ENCODE data around the gene ZNF771. TPM values are rescaled to one million over a fixed set of nuclear protein-coding genes. Genes with fewer than 3 reads are reported as not detected.
A peak's percentile ranks its signal among the peaks of the same experiment; 100 is the strongest.

Gene ZNF771
- total and polyA plus RNA-seq, 9 of the 15 experiments (the other 6 are each of a cell fraction or from before 2014, with no cell fraction given) = 1.5 to 12.6 (median 4.4) TPM

GRCh38 chr16:30444231-30445148, 37.1 kb downstream of the ZNF771 start (continued):
- TF ChIP-seq CBFB (CRISPR knock-in tag; IDR thresholded peaks at IDR 0.05) = peak; percentile 56; the same call in 1 of the 2 replicates
- no peak for TF ChIP-seq NCOA1 (IDR thresholded peaks at IDR 0.05; ENCODE audit: low read depth)
- TF ChIP-seq NCOA4 (IDR thresholded peaks at IDR 0.05; ENCODE audit: partially characterized antibody) = no peak
- TF ChIP-seq TAF1 (IDR thresholded peaks at IDR 0.05; ENCODE audit: control insufficient read depth, extremely low read depth, insufficient read depth, low read length, severe bottlenecking) = no peak
- TF ChIP-seq OTX1 (CRISPR knock-in tag; IDR thresholded peaks at IDR 0.05) = no peak
- TF ChIP-seq SAFB (IDR thresholded peaks at IDR 0.05; ENCODE audit: borderline replicate concordance, low read depth, low read length) = no peak
- TF ChIP-seq EHMT2 (IDR thresholded peaks at IDR 0.05) = peak; percentile 40; the same call in 1 of the 2 replicates
- TF ChIP-seq ZNF24 (IDR thresholded peaks at IDR 0.05) = no peak
- TF ChIP-seq ZNF263 (CRISPR knock-in tag; IDR thresholded peaks at IDR 0.05; ENCODE audit: borderline replicate concordance) = no peak
- TF ChIP-seq CEBPG (CRISPR knock-in tag; IDR thresholded peaks at IDR 0.05) = 0 out of 2 replicates have a peak, but pooled peaks have one; percentile 40
- TF ChIP-seq CEBPG (tag; conservative IDR thresholded peaks at IDR 0.05 in 1 of 2, IDR thresholded peaks at IDR 0.05 in 1 of 2) = no peak
- no peak for TF ChIP-seq NR2C1 (IDR thresholded peaks at IDR 0.05)
- TF ChIP-seq NR2C1 (tag; IDR thresholded peaks at IDR 0.05) = peak; percentile 40; the same call in 1 of the 2 replicates
- TF ChIP-seq MGA (IDR thresholded peaks at IDR 0.05) = peak; percentile 88

All from K562 (cell line).